ENCODE measurements around the gene RANBP3L.

DNA sequence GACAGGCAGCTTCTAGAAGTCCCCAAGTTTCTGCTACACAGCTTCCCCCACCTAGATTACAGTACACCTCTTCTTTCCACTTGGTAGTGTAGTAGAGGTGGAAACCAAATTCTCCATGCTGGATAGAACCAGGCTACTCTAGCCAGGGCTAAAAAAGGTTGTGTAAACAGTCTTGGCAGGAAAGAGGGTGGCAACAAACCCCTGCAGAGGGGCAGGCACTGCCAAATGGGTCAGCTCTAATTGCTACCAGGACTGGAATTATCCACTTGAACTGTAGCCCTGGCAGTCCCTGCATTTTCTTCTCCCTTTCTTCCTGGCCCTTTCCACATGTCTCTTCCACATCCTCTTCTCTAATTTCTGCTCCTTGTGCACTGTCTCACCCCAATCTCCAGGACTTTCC, 24.8 kb downstream of the RANBP3L start:
- TF ChIP-seq, protein P1, sequence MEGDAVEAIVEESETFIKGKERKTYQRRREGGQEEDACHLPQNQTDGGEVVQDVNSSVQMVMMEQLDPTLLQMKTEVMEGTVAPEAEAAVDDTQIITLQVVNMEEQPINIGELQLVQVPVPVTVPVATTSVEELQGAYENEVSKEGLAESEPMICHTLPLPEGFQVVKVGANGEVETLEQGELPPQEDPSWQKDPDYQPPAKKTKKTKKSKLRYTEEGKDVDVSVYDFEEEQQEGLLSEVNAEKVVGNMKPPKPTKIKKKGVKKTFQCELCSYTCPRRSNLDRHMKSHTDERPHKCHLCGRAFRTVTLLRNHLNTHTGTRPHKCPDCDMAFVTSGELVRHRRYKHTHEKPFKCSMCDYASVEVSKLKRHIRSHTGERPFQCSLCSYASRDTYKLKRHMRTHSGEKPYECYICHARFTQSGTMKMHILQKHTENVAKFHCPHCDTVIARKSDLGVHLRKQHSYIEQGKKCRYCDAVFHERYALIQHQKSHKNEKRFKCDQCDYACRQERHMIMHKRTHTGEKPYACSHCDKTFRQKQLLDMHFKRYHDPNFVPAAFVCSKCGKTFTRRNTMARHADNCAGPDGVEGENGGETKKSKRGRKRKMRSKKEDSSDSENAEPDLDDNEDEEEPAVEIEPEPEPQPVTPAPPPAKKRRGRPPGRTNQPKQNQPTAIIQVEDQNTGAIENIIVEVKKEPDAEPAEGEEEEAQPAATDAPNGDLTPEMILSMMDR (conservative IDR thresholded peaks at IDR 0.05; ENCODE audit: low read depth in 2 of 2) = no peak
- TF ChIP-seq, protein P2, sequence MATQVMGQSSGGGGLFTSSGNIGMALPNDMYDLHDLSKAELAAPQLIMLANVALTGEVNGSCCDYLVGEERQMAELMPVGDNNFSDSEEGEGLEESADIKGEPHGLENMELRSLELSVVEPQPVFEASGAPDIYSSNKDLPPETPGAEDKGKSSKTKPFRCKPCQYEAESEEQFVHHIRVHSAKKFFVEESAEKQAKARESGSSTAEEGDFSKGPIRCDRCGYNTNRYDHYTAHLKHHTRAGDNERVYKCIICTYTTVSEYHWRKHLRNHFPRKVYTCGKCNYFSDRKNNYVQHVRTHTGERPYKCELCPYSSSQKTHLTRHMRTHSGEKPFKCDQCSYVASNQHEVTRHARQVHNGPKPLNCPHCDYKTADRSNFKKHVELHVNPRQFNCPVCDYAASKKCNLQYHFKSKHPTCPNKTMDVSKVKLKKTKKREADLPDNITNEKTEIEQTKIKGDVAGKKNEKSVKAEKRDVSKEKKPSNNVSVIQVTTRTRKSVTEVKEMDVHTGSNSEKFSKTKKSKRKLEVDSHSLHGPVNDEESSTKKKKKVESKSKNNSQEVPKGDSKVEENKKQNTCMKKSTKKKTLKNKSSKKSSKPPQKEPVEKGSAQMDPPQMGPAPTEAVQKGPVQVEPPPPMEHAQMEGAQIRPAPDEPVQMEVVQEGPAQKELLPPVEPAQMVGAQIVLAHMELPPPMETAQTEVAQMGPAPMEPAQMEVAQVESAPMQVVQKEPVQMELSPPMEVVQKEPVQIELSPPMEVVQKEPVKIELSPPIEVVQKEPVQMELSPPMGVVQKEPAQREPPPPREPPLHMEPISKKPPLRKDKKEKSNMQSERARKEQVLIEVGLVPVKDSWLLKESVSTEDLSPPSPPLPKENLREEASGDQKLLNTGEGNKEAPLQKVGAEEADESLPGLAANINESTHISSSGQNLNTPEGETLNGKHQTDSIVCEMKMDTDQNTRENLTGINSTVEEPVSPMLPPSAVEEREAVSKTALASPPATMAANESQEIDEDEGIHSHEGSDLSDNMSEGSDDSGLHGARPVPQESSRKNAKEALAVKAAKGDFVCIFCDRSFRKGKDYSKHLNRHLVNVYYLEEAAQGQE (IDR thresholded peaks at IDR 0.05; ENCODE audit: unreplicated experiment) = no peak
- TF ChIP-seq EZH2 (IDR thresholded peaks at IDR 0.05; ENCODE audit: low read depth, unreplicated experiment) = no peak
- TF ChIP-seq POLR2AphosphoS5 (IDR thresholded peaks at IDR 0.05; ENCODE audit: low read depth) = no peak
- TF ChIP-seq EZH2phosphoT487 (IDR thresholded peaks at IDR 0.05; ENCODE audit: unreplicated experiment) = no peak
- TF ChIP-seq CREB1 (CRISPR knock-in tag; IDR thresholded peaks at IDR 0.05; ENCODE audit: low read depth) = no peak
- TF ChIP-seq, protein P3, sequence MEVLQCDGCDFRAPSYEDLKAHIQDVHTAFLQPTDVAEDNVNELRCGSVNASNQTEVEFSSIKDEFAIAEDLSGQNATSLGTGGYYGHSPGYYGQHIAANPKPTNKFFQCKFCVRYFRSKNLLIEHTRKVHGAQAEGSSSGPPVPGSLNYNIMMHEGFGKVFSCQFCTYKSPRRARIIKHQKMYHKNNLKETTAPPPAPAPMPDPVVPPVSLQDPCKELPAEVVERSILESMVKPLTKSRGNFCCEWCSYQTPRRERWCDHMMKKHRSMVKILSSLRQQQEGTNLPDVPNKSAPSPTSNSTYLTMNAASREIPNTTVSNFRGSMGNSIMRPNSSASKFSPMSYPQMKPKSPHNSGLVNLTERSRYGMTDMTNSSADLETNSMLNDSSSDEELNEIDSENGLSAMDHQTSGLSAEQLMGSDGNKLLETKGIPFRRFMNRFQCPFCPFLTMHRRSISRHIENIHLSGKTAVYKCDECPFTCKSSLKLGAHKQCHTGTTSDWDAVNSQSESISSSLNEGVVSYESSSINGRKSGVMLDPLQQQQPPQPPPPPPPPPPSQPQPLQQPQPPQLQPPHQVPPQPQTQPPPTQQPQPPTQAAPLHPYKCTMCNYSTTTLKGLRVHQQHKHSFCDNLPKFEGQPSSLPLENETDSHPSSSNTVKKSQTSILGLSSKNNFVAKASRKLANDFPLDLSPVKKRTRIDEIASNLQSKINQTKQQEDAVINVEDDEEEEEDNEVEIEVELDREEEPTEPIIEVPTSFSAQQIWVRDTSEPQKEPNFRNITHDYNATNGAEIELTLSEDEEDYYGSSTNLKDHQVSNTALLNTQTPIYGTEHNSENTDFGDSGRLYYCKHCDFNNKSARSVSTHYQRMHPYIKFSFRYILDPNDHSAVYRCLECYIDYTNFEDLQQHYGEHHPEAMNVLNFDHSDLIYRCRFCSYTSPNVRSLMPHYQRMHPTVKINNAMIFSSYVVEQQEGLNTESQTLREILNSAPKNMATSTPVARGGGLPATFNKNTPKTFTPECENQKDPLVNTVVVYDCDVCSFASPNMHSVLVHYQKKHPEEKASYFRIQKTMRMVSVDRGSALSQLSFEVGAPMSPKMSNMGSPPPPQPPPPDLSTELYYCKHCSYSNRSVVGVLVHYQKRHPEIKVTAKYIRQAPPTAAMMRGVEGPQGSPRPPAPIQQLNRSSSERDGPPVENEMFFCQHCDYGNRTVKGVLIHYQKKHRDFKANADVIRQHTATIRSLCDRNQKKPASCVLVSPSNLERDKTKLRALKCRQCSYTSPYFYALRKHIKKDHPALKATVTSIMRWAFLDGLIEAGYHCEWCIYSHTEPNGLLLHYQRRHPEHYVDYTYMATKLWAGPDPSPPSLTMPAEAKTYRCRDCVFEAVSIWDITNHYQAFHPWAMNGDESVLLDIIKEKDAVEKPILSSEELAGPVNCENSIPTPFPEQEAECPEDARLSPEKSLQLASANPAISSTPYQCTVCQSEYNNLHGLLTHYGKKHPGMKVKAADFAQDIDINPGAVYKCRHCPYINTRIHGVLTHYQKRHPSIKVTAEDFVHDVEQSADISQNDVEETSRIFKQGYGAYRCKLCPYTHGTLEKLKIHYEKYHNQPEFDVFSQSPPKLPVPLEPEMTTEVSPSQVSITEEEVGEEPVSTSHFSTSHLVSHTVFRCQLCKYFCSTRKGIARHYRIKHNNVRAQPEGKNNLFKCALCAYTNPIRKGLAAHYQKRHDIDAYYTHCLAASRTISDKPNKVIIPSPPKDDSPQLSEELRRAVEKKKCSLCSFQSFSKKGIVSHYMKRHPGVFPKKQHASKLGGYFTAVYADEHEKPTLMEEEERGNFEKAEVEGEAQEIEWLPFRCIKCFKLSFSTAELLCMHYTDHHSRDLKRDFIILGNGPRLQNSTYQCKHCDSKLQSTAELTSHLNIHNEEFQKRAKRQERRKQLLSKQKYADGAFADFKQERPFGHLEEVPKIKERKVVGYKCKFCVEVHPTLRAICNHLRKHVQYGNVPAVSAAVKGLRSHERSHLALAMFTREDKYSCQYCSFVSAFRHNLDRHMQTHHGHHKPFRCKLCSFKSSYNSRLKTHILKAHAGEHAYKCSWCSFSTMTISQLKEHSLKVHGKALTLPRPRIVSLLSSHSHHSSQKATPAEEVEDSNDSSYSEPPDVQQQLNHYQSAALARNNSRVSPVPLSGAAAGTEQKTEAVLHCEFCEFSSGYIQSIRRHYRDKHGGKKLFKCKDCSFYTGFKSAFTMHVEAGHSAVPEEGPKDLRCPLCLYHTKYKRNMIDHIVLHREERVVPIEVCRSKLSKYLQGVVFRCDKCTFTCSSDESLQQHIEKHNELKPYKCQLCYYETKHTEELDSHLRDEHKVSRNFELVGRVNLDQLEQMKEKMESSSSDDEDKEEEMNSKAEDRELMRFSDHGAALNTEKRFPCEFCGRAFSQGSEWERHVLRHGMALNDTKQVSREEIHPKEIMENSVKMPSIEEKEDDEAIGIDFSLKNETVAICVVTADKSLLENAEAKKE (CRISPR knock-in tag; IDR thresholded peaks at IDR 0.05) = no peak

Data from GM23338 (cell line).